Activated effector memory CD4-positive, alpha-beta T cell treated with anti-CD3 and anti-CD28 coated beads, Interleukin-2, amount 50 U/mL, for 16 hours (primary cell): Measurements from ENCODE around the gene GRPR.

Experiments used
- DNase-seq: peaks from one replicate; pipeline ENCODE4 v3.0.0-alpha.2; 2020

GRPR gene

DNA sequence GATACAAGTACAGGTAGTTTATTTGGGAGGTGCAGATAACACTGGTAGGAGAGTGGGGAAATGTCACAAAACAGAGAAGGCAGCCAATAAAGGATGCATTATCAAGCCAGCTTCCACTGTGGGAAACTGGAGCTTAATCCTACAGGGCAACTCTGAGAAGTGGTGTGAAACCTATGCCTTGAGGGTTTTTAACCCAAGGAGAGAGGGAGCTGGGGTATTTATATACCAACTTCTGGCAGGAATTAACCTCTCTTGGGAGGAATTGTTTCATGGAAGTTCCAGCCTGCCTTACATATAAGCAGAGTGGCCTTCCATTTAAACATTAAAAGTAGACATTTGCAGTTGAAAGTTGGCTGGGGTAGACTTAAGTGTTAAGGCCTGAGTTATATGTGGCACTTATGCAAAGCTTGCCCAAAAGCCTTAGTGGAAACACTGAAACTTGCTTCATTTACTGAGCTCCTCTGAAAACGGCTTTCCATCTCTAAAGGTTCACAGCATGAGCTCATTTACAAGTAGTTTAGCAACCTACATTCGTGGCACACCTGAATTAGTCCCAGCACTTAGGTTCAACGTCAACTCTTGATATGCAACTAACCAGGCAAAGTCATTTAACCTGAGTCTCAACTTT lies 63.1 kb downstream of the GRPR start:
- no peak for DNase-seq

DNA sequence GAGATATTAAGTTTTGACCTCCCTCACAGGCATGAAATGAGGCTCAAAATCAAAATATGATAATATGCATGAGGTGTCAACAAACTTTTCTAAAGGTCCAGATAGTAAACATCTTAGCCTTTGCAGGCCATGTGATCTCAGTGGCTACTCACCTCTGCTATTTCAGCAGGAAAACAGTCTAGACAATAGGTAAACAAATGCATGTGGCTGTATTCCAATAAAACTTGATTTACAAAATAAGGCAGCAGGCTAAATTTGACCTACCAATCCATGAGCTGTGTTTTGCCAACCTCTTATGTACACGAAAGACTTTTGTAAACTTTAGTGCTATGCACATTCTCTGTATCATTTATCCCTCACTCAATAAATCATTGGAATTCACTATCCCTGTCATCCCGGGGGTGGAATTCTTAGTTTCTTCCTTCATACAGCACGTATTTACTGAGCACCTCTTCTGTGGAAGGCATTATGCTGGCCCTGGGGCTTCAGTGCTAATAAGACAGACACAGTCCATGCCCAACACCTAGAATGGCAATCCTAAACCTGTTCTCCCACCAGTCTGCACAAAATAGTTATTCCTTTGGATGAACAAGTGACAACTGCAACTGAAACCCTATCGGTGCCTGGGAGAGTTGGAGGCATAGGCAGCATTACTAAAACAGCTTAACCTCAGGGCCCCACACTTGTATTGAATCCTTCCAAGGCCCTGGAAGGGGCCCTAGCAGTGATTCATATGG lies 63.8 kb downstream of the GRPR start:
- no peak for DNase-seq

DNA sequence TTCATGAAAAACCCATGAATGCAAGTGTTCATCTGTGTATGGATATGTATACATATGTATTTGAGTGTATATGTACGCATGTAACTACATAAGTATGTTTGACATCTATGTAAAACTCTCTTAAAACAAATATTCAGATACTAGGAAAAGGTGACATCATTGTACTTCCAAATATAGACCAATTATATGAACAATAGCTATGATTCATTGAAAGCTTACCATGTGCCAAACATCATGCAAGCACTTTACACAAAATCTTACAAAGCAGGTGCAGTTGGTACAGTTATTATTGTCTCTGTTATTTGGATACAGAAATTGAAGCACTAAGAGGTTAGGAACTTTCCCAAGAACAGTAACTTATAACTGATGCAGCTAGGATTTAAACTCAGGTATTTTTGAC lies 65.3 kb downstream of the GRPR start:
- DNase-seq, result no peak

DNA sequence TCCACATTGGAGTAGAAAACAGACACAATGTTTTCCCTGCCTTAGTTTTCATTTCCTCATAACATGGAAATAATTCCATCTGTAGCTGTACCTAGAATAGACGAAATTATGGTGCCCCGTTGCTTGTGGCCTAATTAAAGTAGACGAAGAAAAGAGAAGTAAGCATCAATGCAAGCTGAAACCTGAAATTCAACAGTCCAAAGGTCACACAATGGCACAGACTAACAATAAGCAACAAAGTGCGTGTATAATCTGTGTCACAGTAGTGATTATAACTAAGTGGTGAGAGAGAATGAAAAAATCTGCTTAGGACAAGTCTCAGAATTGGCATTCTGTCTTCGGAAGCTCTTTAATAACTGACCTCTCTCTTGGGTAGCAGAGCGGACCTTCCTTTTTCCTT lies 68.2 kb downstream of the GRPR start:
- no peak for DNase-seq

DNA sequence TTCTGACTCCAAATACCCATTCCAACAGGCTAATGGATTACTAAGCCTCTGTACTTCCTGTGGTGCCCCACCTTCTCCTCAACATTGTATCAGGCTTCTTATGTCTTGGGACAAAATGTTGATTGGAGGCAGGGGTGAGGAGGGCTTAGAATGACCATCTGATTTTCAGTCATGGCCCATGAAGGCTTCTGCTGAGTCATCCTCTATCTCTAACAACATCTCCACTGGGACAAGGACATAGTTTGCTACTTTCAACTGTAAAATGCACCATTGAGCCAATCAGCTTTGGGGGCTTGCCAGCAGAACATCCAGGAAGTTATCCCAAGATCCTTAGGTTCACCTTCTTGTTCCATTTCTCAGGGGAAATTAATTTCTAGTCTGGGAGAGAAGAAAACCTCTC lies 73.5 kb downstream of the GRPR start:
- DNase-seq, result no peak

DNA sequence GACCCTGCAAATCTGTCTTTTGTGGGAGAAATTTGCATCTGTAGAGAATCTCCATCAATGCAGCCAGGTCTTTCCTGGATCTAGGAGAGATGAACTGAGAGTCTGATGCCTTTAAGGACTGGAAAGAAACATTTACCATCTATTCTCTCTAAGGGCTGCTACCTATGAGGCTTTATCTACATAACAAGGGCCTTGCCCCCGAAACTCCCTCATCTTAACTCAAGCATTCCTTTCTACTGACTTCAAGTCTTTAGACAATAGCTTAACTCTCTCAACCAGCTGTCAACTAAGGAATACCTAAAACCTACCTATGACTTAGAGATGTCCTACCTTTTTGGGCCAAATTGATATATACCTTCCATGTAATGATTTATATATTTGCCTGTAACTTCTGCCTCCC lies 76.0 kb downstream of the GRPR start:
- DNase-seq, result no peak

DNA sequence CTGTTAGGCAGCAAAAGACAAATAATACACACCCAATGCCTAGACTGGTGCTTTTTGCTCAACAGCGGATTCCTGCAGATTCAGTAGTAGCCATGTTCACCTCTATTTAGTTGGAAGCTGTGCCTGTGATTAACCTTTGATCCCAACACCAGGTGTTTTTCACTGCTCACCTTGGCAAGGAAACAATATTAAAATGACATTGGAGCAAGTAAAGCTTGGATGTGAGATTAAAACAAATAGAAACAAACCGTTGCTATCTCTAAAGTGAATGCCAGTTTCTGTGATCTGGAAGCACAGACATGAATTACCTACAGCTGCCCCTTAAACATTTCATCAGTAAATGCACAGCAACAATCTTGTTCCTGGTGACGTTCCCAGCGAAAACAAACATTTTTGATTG lies 79.6 kb downstream of the GRPR start:
- no peak for DNase-seq
